ENCODE results near the gene SLC17A7. TPM values are rescaled to one million over a fixed set of nuclear protein-coding genes. Genes with fewer than 3 reads are reported as not detected.

Gene SLC17A7
- total and polyA plus RNA-seq, 2 donors (not counting 3 experiments of a cell fraction or from before 2014, with no cell fraction given) = 0.07 to 0.13 TPM

DNA sequence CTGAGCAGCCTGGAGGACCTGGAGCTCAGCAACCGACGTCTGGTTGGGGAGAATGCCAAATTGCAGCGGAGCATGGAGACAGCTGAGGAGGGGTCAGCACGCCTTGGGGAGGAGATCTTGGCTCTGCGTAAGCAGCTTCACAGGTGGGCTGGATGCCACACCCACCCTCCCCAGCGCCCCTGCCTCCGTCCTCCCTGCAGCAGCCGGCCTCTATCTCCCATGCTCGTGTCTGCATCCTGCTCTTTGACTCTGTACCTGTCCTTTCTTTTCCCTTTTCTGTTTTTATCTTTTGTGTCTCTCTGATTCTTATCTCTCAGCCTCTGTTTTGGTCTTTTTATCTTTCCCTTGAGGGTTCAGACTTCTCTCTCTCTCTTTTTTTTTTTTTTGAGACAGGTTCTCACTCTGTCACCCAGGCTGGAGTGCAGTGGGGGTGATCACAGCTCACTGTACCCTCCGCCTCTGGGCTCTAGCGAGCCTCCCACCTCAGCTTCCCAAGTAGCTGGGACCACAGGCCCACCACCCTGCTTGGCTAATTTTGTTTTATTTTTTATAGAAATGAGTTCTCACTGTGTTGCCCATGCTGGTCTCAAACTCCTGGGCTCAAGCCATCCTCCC, 43.2 kb downstream of the SLC17A7 start:
- H3K4me2 ChIP-seq (ENCODE audit: insufficient read depth, low read length) = no peak overlapping the region
- BruUV-seq (replicated peaks) = no TSS peak
- H3K9me1 ChIP-seq (replicated peaks; ENCODE audit: control insufficient read depth, extremely low read depth, insufficient read depth, low read length) = no peaks in the 10 kb centered on the region
- FAIRE-seq (no peak), DNase-seq (ENCODE audit: low read depth, low spot score) (no peak)
- no peaks in the 10 kb centered on the region for H3K36me3 ChIP-seq (ENCODE audit: control insufficient read depth in 2 of 2, extremely low read depth in 1 of 2, insufficient read depth in 2 of 2, low read length in 2 of 2)
- dilution Hi-C loops (cut with MboI; ENCODE audit: extremely low pct_ligation_motif_present, low sequenced_read_pairs) = no loop called here
- no peaks in the 10 kb centered on the region for H3K4me1 ChIP-seq (ENCODE audit: control insufficient read depth, extremely low read depth, insufficient read depth, low read length)
- TF ChIP-seq, protein P1, sequence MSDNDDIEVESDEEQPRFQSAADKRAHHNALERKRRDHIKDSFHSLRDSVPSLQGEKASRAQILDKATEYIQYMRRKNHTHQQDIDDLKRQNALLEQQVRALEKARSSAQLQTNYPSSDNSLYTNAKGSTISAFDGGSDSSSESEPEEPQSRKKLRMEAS (IDR thresholded peaks at IDR 0.05; ENCODE audit: insufficient read depth, insufficient read length) = no peak
- no peak for TF ChIP-seq POLR2A (IDR thresholded peaks at IDR 0.05; ENCODE audit: low read depth, low read length)
- intact Hi-C loops (cut with micrococcal nuclease) = no loop called here
- H3K27ac ChIP-seq (ENCODE audit: insufficient read depth, low read depth, low read length) = no peak overlapping the region
- H3K79me2 ChIP-seq (ENCODE audit: control insufficient read depth, insufficient read depth, low read length) = no peaks in the 10 kb centered on the region
- no peak overlapping the region for H3K4me3 ChIP-seq (replicated peaks in 1 of 3; ENCODE audit: insufficient read depth in 1 of 3, low read depth in 1 of 3, low read length in 3 of 3)
- no peak overlapping the region for H2AFZ ChIP-seq (ENCODE audit: low read depth, low read length)
- no peak overlapping the region for H3K9ac ChIP-seq (replicated peaks; ENCODE audit: extremely low read depth, insufficient read depth, low read length)
- H3K9me3 ChIP-seq (replicated peaks; ENCODE audit: control insufficient read depth, insufficient read depth, low read length) = no peaks in the 10 kb centered on the region
- no peaks in the 10 kb centered on the region for H4K20me1 ChIP-seq (replicated peaks; ENCODE audit: control insufficient read depth, extremely low read depth, insufficient read depth, low read length)
- ChIA-PET CTCF (no interaction called here), POLR2A (no interaction called here)
- H3K27me3 ChIP-seq (ENCODE audit: control insufficient read depth in 2 of 2, insufficient read depth in 2 of 2, low read length in 2 of 2) = peaks cover 0 to 2% of the 10 kb centered on the region in 2 experiments

DNA sequence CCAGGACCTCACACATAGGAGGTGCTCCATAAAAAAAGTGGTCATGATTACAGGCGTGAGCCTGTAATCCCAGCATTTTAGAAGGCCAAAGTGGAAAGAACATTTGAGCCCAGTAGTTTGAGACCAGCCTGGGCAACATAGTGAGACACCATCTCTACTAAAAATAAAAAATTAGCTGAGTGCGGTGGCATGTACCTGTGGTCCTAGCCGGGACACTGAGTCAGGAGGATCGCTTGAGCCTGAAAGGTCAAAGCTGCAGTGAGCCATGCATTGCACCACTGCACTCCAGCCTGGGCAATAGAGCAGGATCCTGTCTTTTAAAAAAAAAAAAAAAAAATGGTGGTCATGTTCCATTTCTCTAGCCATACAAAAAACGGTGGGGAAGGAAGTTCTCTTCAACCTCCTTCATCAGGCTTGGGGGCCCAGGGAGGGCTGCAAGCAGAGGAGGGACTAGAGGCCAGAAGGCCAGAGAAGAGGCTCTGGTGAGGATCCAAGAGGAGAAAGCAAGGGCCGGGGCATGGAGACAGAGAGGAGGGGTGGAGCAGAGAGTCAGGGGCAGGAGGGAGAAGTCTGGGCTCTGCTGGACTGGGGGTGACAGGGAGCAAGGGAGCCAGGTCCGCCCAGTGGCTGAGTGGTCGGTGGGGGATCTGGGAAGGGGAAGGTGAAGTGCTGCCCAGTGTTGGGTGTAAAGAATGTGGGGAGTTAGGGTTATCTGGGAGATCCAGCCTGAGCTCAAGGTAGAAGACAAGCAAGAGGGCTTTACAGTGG, 44.4 kb downstream of the SLC17A7 start:
- intact Hi-C loops (cut with micrococcal nuclease) = no loop called here

More for the DNA sequence above, 44.4 kb downstream of the SLC17A7 start:
- Histone ChIP-seq H3K4me2 (ENCODE audit: insufficient read depth, low read length) (no peak overlapping the region), H4K20me1 (replicated peaks; ENCODE audit: control insufficient read depth, extremely low read depth, insufficient read depth, low read length) (no peaks in the 10 kb centered on the region), H3K9me1 (replicated peaks; ENCODE audit: control insufficient read depth, extremely low read depth, insufficient read depth, low read length) (no peaks in the 10 kb centered on the region), H3K27ac (ENCODE audit: insufficient read depth, low read depth, low read length) (no peak overlapping the region), H3K27me3 (ENCODE audit: control insufficient read depth in 2 of 2, insufficient read depth in 2 of 2, low read length in 2 of 2) (peaks cover 0 to 2% of the 10 kb centered on the region in 2 experiments), H3K4me1 (ENCODE audit: control insufficient read depth, extremely low read depth, insufficient read depth, low read length) (no peaks in the 10 kb centered on the region), H2AFZ (ENCODE audit: low read depth, low read length) (no peak overlapping the region), H3K36me3 (ENCODE audit: control insufficient read depth in 2 of 2, extremely low read depth in 1 of 2, insufficient read depth in 2 of 2, low read length in 2 of 2) (no peaks in the 10 kb centered on the region), H3K4me3 (replicated peaks in 1 of 3; ENCODE audit: insufficient read depth in 1 of 3, low read depth in 1 of 3, low read length in 3 of 3) (no peak overlapping the region), H3K9ac (replicated peaks; ENCODE audit: extremely low read depth, insufficient read depth, low read length) (no peak overlapping the region), H3K79me2 (ENCODE audit: control insufficient read depth, insufficient read depth, low read length) (no peaks in the 10 kb centered on the region), H3K9me3 (replicated peaks; ENCODE audit: control insufficient read depth, insufficient read depth, low read length) (no peaks in the 10 kb centered on the region)
- BruUV-seq (replicated peaks) = no TSS peak
- ChIA-PET CTCF (no interaction called here), POLR2A (no interaction called here)
- TF ChIP-seq MYC (IDR thresholded peaks at IDR 0.05; ENCODE audit: low read depth, low read length) (no peak), EZH2 (IDR thresholded peaks at IDR 0.05; ENCODE audit: borderline replicate concordance, low read depth, low read length, severe bottlenecking) (no peak)
- TF ChIP-seq, protein P1 (IDR thresholded peaks at IDR 0.05; ENCODE audit: insufficient read depth, insufficient read length) = no peak
- TF ChIP-seq, protein P2, sequence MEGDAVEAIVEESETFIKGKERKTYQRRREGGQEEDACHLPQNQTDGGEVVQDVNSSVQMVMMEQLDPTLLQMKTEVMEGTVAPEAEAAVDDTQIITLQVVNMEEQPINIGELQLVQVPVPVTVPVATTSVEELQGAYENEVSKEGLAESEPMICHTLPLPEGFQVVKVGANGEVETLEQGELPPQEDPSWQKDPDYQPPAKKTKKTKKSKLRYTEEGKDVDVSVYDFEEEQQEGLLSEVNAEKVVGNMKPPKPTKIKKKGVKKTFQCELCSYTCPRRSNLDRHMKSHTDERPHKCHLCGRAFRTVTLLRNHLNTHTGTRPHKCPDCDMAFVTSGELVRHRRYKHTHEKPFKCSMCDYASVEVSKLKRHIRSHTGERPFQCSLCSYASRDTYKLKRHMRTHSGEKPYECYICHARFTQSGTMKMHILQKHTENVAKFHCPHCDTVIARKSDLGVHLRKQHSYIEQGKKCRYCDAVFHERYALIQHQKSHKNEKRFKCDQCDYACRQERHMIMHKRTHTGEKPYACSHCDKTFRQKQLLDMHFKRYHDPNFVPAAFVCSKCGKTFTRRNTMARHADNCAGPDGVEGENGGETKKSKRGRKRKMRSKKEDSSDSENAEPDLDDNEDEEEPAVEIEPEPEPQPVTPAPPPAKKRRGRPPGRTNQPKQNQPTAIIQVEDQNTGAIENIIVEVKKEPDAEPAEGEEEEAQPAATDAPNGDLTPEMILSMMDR (IDR thresholded peaks at IDR 0.05; ENCODE audit: extremely low read depth in 1 of 2, insufficient read depth in 1 of 2, low read depth in 1 of 2, low read length in 2 of 2) = no peak
- DNase-seq (ENCODE audit: low read depth, low spot score) (no peak), FAIRE-seq (no peak)
- dilution Hi-C loops (cut with MboI; ENCODE audit: extremely low pct_ligation_motif_present, low sequenced_read_pairs) = no loop called here
